Activated T-cell treated with anti-CD3 and anti-CD28 coated beads, Interleukin-2, amount 50 U/mL, for 24 hours (primary cell): ENCODE measurements around the gene SETBP1.

Source experiments
- DNase-seq: peaks from one replicate; pipeline ENCODE4 v3.0.0-alpha.2; 2020
- H3K27ac Mint-ChIP-seq: 2 replicates; pipeline ENCODE4 v1.8.0; 2020; ENCODE audit warnings: mild to moderate bottlenecking, mixed read lengths
- H3K27me3 Mint-ChIP-seq: 2 replicates; pipeline ENCODE4 v1.8.0; 2020; ENCODE audit warnings: mixed read lengths
- H3K36me3 Mint-ChIP-seq: 2 replicates; pipeline ENCODE4 v1.8.0; 2020; ENCODE audit warnings: low read depth, mixed read lengths
- H3K4me1 Mint-ChIP-seq: 2 replicates; pipeline ENCODE4 v1.8.0; 2020; ENCODE audit warnings: low read depth, mixed read lengths
- H3K4me3 Mint-ChIP-seq: 2 replicates; pipeline ENCODE4 v1.8.0; 2020; ENCODE audit warnings: mild to moderate bottlenecking, moderate library complexity, mixed read lengths
- H3K9me3 Mint-ChIP-seq: 2 replicates; pipeline ENCODE4 v1.8.0; 2020; ENCODE audit warnings: mixed read lengths

Gene SETBP1

DNA sequence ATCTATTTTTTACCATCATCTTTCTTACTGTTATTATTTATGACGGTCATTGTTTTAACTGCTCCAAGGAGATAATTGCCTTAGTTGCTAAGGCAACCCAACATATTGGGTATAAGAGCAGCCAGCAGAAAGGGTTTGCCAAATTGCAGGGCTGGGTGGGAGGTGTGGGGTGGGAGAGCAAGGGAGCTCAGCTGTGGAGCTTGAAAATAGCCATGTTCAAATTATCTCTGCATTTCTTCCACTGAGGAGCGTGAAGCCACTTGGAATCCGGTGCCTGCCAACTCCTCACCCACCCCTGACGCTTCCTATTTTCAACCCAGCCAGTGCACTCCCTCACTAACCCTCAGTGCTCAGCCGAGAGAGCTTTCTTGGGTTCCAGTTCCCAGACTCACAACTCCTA lies 60.8 kb downstream of the SETBP1 start:
- no peak overlapping the region for H3K27ac Mint-ChIP-seq
- H3K4me3 Mint-ChIP-seq: no peak overlapping the region
- H3K4me1 Mint-ChIP-seq: no peaks in the 10 kb centered on the region
- DNase-seq: no peak
- no peaks in the 10 kb centered on the region for H3K9me3 Mint-ChIP-seq
- no peaks in the 10 kb centered on the region for H3K36me3 Mint-ChIP-seq
- peaks cover 30% of the 10 kb centered on the region for H3K27me3 Mint-ChIP-seq

DNA sequence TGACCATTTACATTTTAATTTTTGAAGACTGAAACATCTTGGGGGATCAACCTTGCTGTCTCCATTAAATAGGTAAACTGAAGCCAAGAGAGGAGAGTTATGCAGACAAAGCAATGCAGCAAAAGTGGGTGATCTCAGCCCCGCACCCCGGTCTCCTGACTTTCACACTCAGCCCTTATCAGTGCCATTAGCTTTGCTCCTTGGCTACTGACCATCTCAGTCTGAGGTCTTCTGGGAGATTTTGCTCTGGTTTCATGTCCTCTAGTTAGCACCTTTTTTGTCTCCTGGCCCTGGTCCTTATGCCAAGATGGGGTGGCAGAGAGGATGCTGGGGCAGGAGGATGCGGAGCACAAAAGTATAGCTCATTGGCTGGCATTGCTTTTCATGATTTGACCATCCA lies 61.4 kb downstream of the SETBP1 start:
- no peak overlapping the region for H3K4me3 Mint-ChIP-seq
- H3K27me3 Mint-ChIP-seq: peaks cover 30% of the 10 kb centered on the region
- no peaks in the 10 kb centered on the region for H3K4me1 Mint-ChIP-seq
- H3K9me3 Mint-ChIP-seq: no peaks in the 10 kb centered on the region
- no peak for DNase-seq
- no peak overlapping the region for H3K27ac Mint-ChIP-seq
- no peaks in the 10 kb centered on the region for H3K36me3 Mint-ChIP-seq

DNA sequence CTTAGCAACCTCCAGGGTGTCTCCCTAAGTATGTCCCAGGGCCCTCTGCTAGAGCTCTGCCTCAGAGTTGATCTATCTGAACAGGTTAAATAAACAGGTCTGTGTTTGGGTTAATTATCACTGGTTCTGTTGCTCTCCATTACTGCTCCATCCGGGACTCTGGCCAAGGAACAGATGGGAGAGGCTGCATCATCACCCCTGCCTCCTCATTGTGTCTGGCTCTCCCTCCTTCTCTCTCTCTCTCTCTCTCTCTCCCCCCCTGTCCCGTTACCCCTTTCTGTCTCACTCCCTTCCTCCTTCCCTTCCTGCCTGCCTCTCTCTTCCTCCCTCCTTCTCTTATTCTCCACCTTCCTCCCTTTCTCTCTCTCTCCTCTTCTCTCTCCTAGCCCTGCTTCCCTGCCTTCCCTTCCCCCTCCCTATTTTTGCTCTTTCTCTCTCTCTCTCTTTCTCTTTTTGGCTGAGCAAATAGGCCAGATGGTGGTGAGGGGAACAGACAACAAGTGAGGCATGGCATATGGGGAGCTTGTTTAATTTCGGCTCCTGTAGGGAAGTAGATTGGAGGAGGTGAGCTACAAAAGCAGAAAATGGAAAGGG lies 62.1 kb downstream of the SETBP1 start:
- H3K27ac Mint-ChIP-seq: no peak overlapping the region
- H3K36me3 Mint-ChIP-seq: no peaks in the 10 kb centered on the region
- no peak for DNase-seq
- no peak overlapping the region for H3K4me3 Mint-ChIP-seq
- no peaks in the 10 kb centered on the region for H3K9me3 Mint-ChIP-seq
- peaks cover 30% of the 10 kb centered on the region for H3K27me3 Mint-ChIP-seq
- H3K4me1 Mint-ChIP-seq: no peaks in the 10 kb centered on the region

DNA sequence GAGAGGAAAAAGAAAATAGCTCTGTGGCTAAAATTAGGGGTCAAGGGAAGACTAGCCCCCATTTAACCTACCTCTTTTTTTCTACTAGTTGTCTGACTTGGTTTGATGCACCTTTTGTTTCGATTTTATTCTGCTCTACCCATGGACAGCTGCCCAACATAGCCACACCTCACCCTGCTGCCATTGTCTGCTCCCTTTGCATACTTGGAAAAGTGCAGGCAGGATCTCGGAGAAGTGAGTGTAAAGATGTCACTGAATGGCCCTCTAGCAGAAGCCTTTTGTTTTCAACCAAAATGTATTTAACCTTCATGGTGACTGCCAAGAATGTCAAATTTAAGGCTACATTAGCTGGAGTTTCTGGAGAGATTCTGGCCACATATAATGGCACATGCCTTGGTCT lies 62.9 kb downstream of the SETBP1 start:
- H3K4me3 Mint-ChIP-seq: no peak overlapping the region
- no peaks in the 10 kb centered on the region for H3K9me3 Mint-ChIP-seq
- DNase-seq: no peak
- no peak overlapping the region for H3K27ac Mint-ChIP-seq
- H3K36me3 Mint-ChIP-seq: no peaks in the 10 kb centered on the region
- H3K27me3 Mint-ChIP-seq: peaks cover 32% of the 10 kb centered on the region
- no peaks in the 10 kb centered on the region for H3K4me1 Mint-ChIP-seq

DNA sequence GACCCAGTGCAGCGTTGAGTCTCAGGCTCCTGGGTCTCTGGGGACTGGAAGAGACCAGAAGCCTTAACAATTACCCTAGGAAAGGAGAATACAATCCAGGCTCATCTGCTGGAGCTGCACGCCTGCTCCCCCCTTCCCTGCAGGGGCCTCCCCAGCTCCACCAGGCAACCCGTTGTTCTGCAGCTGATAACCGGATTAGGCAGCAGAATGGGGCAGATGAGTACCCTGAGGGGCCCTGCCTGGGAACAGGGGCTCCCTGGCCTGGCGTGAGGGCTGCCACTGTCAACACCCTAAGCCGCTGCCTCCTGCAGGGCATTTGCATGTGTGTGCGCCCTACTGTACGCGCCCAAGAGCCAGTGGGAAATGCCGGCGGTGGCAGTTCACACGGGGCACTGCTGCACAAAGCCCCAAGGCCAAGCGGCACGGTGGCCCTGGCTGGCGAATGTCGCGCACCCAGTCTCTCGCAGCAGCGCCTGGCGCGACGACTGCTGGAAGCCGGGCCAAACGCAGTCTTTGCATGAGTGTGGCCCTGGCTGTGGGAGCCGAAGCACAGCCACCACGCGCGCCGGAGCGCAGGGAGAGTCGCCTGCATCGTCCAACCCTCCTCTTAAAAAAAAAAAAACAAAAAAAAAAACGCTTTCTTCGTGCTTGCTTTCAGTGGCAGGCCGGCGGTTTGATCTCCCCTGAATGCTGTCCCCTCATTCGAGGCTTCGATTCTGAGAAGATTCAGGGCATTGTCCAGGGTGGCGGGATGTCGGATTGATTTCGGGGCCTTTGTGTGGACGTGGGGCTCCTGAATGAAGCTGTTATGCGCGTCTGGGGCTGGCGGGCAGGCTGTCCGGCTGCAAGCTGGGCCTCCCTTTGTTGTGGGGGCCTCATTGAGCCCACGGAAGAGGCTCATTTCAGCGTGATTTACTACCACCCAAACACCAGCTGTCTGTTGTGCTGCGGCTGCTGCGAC lies 63.8 kb downstream of the SETBP1 start:
- Mint-ChIP-seq H3K27me3 (peaks cover 38% of the 10 kb centered on the region), H3K4me3 (no peak overlapping the region), H3K4me1 (no peaks in the 10 kb centered on the region), H3K27ac (no peak overlapping the region), H3K9me3 (no peaks in the 10 kb centered on the region), H3K36me3 (no peaks in the 10 kb centered on the region)
- DNase-seq: no peak

DNA sequence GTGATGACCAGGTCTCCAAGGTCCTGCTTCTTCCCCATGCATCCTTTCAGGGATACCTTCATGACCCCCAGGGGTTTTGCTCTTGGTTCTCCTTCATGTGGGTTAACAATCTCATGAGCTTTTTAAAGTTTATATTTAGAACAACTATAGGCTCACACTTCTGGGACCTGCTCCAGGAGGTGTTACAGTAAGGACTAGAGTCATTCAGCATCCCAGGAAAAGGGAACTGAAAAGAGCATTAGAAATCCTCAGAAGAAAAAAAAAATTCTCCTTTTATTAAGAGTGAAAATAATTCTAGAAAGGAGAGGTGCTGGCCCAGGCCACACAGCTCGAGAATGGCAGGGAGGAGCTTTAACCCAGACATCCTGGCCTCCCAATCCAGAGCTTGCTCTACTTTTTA lies 66.5 kb downstream of the SETBP1 start:
- peaks cover 3% of the 10 kb centered on the region for H3K9me3 Mint-ChIP-seq
- no peak overlapping the region for H3K27ac Mint-ChIP-seq
- H3K36me3 Mint-ChIP-seq: no peaks in the 10 kb centered on the region
- peaks cover 9% of the 10 kb centered on the region for H3K4me1 Mint-ChIP-seq
- no peak for DNase-seq
- peaks cover 27% of the 10 kb centered on the region for H3K27me3 Mint-ChIP-seq
- no peak overlapping the region for H3K4me3 Mint-ChIP-seq

DNA sequence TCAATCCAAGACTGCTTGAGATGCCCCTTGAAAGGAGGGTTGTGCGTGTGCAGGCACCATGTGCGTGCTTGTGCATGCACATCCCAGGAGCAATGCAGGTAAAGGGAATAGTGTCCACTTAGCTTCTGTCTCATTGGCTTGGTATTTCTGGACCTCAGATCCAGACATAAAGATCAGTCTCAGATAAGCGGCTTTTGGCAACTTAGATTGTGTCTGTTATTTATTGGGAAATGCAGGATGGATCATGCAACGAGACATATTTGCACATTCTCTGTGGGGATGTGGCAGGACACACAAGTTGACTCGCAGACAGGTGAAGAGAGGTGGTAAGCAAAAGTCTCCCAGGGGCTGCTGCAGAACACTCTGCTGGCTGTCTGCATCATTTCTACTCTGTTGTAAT lies 67.9 kb downstream of the SETBP1 start:
- no peak for DNase-seq
- H3K27me3 Mint-ChIP-seq: peaks cover 17% of the 10 kb centered on the region
- H3K9me3 Mint-ChIP-seq: peaks cover 3% of the 10 kb centered on the region
- H3K36me3 Mint-ChIP-seq: no peaks in the 10 kb centered on the region
- no peak overlapping the region for H3K4me3 Mint-ChIP-seq
- H3K4me1 Mint-ChIP-seq: peaks cover 9% of the 10 kb centered on the region
- no peak overlapping the region for H3K27ac Mint-ChIP-seq

DNA sequence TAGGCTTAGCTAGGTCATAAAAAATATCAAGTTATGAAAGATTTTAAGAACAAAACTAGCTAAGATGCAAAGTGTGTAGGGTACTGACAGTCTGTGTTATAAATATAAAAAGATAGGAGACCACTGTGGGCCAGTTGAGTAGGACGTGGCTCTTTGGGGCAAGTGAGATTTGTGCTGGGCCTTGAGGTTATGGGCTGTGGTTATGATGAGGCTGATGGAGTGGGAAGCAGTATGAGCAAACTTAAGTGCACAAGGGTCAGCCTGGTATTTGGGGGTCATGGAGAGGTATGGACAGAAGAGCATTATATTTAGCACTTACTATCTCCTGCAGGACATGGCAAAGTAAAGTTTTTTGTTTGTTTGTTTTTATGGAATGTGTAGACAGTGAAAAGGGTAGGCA lies 70.1 kb downstream of the SETBP1 start:
- no peaks in the 10 kb centered on the region for H3K36me3 Mint-ChIP-seq
- no peak overlapping the region for H3K4me3 Mint-ChIP-seq
- DNase-seq: no peak
- peaks cover 13% of the 10 kb centered on the region for H3K27me3 Mint-ChIP-seq
- peaks cover 9% of the 10 kb centered on the region for H3K4me1 Mint-ChIP-seq
- no peak overlapping the region for H3K27ac Mint-ChIP-seq
- peaks cover 3% of the 10 kb centered on the region for H3K9me3 Mint-ChIP-seq

DNA sequence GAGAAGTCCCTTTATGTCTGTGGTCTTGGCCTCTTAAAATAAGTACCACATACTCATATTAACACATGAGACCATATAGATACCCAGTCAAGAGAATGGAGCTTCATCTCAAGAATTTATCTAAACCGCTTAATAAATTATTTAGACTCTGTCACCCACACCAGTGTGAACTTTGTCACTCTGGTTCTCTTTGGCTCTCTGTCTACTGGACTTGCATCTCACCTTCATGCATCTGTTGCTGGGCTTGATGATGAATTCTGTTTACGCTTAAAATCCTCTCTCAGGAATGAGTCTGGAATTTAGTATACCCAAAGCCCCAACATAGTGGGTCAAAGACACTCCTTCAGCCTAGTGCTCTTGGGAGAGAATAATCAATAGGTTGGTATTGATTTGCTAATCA lies 73.9 kb downstream of the SETBP1 start:
- H3K27ac Mint-ChIP-seq: no peak overlapping the region

DNA sequence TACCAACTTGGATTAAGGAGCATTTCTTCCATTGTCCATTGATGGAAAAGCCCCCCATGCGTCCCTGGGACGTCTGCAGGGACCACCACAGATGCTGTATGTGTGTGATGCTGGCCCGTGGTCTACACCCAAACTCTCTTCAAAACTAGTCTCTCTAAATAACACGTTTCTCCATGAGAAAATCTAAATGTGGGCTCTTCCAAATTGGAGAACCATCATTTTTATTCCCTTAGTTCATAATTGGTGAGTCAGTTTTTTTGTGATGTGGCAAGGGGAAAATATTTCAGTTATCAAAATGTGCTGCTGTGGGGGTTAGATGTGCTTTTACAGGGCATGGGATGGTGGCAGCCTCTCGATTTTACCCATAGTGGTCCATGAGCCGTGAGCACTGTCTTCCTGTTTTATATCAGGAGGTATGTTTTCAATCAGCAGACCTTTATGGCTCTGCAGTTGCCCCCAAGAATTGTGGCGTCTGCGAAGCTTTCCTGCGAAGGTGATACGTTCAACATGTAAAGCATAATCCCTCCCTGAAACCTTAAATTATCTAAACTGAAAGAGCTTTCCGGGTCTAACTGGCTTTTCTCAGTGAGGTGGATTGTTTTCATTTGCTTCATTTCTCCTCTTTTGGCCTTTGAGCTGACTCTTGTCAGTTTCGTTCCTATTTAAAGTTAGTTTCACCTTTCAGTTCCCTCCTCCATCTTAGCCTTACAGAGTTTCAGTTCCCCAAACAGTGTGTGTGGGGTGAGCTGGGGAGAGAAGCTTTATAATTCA lies 78.4 kb downstream of the SETBP1 start:
- H3K4me1 Mint-ChIP-seq: peaks cover 32% of the 10 kb centered on the region
- DNase-seq: peak; percentile 67
- peaks cover 6% of the 10 kb centered on the region for H3K36me3 Mint-ChIP-seq
- peak overlapping the region; percentile 46 for H3K4me3 Mint-ChIP-seq
- no peaks in the 10 kb centered on the region for H3K9me3 Mint-ChIP-seq
- H3K27ac Mint-ChIP-seq: peak overlapping the region; percentile 93
- peaks cover 5% of the 10 kb centered on the region for H3K27me3 Mint-ChIP-seq

More for the DNA sequence above, 73.9 kb downstream of the SETBP1 start:
- H3K27me3 Mint-ChIP-seq: peaks cover 5% of the 10 kb centered on the region
- H3K9me3 Mint-ChIP-seq: peaks cover 3% of the 10 kb centered on the region
- no peak for DNase-seq
- no peak overlapping the region for H3K4me3 Mint-ChIP-seq
- peaks cover 29% of the 10 kb centered on the region for H3K4me1 Mint-ChIP-seq
- no peaks in the 10 kb centered on the region for H3K36me3 Mint-ChIP-seq

DNA sequence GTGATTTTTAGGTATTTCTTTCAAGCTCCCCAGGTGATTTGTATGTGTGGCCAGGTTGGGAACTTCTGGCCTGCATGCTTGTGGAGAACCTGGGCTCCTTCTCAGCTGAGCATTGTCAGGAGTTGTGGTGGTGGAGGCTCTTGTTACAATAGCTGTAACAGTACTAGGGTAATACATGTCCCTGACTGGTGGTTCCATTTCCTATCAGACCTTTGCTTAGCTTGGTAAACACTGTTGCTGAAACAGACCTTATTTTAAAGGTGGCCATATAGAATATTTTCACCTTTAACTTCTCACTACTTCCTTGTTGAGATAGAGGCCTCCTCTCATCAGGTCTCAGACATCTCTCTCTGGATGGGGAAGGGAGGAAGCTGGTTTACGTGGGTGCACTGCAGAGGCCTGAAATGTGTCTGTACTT lies 79.2 kb downstream of the SETBP1 start:
- Mint-ChIP-seq H3K4me3 (peak overlapping the region; percentile 46), H3K36me3 (peaks cover 6% of the 10 kb centered on the region), H3K27ac (peak overlapping the region; percentile 93), H3K27me3 (peaks cover 5% of the 10 kb centered on the region), H3K9me3 (no peaks in the 10 kb centered on the region), H3K4me1 (peaks cover 32% of the 10 kb centered on the region)
- no peak for DNase-seq

DNA sequence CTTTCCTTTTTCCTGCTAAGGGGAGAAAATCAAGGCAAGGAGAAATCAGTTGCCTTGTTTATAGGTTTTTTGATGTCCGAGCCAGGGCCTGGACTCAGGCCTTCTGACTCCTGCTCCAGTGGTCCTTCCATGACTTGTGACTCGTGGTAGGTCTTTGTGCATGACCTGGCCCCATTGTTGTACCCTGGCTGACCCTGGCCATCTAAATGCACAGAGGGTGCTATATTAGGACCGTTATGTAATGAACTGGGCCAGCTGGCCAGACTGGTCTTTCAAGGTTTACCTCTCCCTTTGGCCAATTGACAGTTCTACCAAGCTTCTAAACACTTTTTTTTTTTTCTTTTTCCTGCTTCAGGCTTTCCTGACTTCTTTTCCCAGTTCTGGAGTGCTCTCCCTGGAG lies 81.1 kb downstream of the SETBP1 start:
- Mint-ChIP-seq H3K27ac (no peak overlapping the region), H3K36me3 (peaks cover 6% of the 10 kb centered on the region), H3K9me3 (no peaks in the 10 kb centered on the region), H3K27me3 (peaks cover 6% of the 10 kb centered on the region), H3K4me1 (peaks cover 32% of the 10 kb centered on the region), H3K4me3 (no peak overlapping the region)
- DNase-seq: no peak

DNA sequence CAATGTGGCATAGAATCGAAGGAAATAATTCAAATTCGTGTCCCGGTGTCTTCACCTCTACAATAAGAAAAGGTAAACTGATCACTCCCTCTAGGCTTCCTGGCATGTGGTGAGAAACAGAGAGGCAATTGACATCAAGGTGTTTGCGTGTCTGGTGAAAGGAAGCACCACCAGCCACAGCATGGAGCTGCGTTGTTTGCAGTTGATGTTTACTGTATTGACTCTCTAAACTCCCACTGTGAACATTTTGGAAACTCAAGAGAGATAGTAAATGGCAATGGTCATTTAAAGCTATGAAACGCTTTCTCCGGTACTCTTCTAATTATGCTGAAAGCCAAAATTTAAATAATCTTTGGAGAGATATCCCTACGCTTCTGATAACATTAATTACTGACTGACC lies 82.6 kb downstream of the SETBP1 start:
- Mint-ChIP-seq H3K27ac (no peak overlapping the region), H3K4me3 (no peak overlapping the region), H3K4me1 (peaks cover 24% of the 10 kb centered on the region), H3K27me3 (peaks cover 9% of the 10 kb centered on the region), H3K9me3 (no peaks in the 10 kb centered on the region), H3K36me3 (peaks cover 6% of the 10 kb centered on the region)
- no peak for DNase-seq

DNA sequence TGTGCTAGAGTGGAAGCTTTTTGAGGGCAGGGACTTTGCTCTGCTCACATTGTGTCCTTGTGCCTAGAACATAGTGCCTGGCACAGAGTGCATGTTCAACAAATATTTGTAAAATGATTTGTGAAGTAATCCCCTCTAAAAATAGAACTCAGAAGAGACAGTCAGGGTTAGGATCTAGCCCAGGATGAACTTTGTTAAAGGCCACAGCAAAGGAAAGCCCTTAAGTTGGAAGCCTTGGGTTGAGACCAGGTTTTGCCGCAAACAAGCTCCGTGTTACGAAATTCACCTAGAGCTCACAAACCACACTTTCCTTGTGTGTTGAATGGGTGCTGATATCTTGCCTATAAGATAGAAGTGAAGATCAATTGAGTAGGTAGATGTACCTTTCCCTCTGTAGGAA lies 84.2 kb downstream of the SETBP1 start:
- no peak overlapping the region for H3K4me3 Mint-ChIP-seq
- peaks cover 16% of the 10 kb centered on the region for H3K27me3 Mint-ChIP-seq
- no peak for DNase-seq
- no peak overlapping the region for H3K27ac Mint-ChIP-seq
- no peaks in the 10 kb centered on the region for H3K9me3 Mint-ChIP-seq
- peaks cover 6% of the 10 kb centered on the region for H3K36me3 Mint-ChIP-seq
- H3K4me1 Mint-ChIP-seq: peaks cover 9% of the 10 kb centered on the region
